GM19043 (cell line): ENCODE measurements around the gene DGKG.

Experiments
- ATAC-seq: cut with Tn5 transposase; IDR thresholded peaks from one replicate; pipeline ENCODE4 v1.9.1; 2021; ENCODE audit warnings: low read depth; ENCODE audit not compliant: unreplicated experiment

DGKG gene

GRCh38 chr3:186368176-186368575 is 6.1 kb upstream of the DGKG start:
- ATAC-seq, result no peak

DNA sequence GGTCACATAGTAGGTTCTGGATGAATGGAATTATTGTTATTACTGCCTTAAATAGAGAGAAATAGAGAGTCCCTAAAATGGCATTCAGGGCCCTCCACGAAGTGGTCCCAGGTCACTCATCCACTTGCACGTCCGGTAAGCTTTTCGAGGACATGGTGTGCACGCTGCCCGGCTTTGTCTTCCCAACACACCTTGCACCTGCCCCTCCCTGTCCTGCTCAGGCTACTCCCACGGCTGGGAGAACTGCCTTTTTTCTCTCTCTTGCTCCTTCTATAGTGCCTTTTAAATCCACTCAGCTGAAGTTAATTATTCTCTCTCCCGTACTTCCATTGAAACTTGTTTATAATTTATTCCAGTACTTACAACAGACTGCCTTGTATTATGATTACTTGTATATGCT is 5.6 kb upstream of the DGKG start:
- ATAC-seq, result no peak

GRCh38 chr3:186366206-186366605 is 4.2 kb upstream of the DGKG start:
- no peak for ATAC-seq

DNA sequence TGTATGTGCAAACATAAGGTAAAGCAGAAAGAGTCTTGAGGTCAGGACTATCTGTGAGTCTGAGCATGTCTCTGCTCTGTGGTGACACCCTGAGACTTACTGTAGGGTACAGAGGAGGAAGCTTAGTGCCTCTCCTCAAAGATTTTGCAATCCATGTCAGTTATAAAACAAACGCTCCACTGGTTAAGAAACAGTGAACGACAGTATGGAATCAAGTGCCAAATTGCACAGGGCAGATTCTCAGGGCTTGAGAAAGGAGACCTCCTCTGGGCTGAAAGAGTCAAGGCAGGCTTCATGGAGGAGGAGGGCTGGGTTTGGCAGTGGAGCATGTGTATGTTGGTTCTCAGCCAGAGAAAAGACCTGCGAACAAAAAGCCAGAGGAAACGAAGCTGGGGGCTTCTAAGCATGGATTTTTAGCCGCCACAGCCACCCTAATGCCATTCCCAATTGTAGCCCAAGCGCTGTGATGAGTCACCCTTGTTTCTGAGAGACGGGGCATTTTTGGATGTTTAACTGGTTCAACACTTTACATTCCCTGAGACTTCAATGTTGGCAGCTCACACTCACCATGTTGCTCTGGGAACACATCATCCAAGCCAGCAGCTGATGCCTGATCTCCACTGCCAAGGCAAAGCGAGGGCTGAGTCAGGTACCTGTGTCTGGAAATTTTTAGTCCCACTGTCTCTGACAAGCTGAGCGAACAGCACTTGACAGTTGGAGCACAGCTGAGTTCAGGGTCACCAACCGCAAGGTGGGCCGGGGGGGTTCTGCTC is 3.4 kb upstream of the DGKG start:
- ATAC-seq, result no peak

GRCh38 chr3:186362988-186363387 is 954 bp upstream of the DGKG start:
- ATAC-seq, result no peak

GRCh38 chr3:186362537-186362842 is 456 bp upstream of the DGKG start:
- ATAC-seq, result no peak

DNA sequence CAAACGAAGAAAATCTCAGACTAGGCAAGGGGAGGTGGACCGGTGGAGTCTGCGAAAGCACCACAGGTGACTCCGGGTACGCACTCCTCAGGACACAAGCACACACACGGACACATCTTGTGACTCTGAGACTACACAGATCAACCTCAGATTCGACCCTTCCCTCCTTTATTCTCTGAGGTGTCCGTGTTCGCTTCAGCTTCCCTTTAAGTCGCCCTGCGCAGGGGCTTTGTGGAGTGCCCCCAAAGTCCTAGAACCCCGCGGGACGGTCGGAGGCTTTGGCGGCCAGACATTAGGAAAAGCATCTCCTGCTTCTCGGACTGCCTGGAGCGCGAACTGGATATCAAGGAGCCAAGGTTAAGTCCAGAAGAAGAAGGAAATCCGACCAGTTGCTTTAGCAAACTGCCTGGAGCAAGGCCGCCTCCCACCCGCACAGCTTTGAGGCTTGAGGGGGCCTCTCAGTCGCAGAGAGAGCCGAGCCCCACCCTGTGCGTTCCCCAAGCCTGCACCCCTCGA is 730 bp downstream of the DGKG start:
- ATAC-seq, result peak; percentile 15

DNA sequence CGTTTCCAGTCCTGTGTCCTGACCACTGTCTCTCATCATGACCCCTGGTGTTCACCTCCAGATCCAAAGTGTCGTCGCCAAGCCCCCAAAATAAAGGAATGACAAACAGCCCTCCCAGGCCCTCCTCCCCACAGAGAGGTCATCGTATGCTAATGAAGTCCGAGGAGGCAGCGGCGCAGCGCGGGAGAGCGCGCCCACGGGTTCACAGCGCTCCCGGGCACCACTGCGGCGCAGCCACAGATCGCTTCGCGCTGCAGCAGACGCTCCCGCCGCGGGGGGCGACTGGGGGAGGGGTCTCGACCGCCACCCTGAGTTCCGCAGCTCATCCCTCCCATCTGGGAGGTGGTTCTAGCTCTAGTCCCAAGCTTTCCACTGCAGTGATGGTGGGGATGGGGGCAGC is 1.3 kb downstream of the DGKG start:
- no peak for ATAC-seq

- no peak for ATAC-seq
Measured at GRCh38 chr3:186359078-186359477, 3.0 kb downstream of the DGKG start.

- ATAC-seq, result no peak
Measured at GRCh38 chr3:186356152-186356551, 5.9 kb downstream of the DGKG start.

DNA sequence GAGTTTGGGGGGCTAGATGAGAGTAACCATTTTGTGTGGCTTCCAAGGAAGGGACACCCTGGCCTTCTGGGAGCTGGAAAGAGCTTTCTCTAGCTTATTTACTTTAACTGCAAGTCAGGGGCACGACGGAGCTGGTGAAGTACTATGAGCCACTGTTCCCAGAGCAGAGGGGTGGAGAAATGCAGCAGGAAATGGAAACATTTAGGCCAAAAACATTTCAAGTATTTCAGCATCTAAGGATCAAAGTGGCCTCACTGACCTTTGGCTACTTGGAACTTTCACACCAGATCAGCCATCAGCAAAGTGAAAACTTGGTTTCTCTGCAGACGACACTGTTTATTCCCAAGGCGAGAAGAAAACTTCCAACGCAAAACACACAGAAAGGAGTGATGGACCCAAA is 7.9 kb downstream of the DGKG start:
- ATAC-seq, result no peak

- no peak for ATAC-seq
Measured at GRCh38 chr3:186352369-186352768, 9.7 kb downstream of the DGKG start.

DNA sequence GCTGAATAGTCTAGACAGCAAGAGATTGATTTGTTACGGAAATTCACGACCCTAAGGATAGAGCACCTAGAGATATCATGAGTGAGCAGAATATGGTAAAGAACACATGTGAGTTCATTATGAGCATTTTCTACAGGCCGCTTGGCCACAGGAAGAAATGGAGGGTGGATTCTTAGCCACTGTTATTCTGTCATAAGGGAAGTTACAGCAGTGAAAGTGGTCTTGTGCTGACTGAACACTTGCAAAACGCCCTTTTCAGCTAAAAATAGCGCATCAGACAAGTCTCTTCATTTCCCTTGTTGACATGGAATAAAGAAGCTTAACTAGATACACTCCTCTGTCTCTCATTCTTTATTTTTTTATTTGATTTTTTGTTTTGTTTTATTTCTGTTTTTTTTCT is 19.8 kb downstream of the DGKG start:
- ATAC-seq, result no peak

GRCh38 chr3:186340204-186340603 is 21.8 kb downstream of the DGKG start:
- no peak for ATAC-seq

- ATAC-seq, result no peak
Measured at GRCh38 chr3:186339180-186339918, 22.7 kb downstream of the DGKG start.

DNA sequence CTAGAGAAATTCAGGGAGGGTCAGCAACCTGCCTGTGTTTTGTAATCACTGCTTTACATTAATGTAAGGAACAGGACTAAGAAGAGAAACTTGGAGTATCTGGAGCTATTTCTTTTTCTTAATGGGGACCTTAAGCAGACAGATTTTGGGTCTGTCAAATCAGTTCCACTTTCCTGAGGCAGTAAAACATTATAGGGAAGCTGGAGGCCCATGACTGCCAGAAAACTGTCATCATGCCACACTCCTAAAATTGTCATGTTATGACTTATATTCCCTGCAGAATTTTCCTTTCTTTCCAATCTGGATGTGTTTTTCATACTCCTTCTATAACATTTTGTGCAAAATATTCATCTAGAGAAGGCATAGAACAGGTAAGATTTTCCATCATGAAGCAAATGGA is 28.8 kb downstream of the DGKG start:
- no peak for ATAC-seq

DNA sequence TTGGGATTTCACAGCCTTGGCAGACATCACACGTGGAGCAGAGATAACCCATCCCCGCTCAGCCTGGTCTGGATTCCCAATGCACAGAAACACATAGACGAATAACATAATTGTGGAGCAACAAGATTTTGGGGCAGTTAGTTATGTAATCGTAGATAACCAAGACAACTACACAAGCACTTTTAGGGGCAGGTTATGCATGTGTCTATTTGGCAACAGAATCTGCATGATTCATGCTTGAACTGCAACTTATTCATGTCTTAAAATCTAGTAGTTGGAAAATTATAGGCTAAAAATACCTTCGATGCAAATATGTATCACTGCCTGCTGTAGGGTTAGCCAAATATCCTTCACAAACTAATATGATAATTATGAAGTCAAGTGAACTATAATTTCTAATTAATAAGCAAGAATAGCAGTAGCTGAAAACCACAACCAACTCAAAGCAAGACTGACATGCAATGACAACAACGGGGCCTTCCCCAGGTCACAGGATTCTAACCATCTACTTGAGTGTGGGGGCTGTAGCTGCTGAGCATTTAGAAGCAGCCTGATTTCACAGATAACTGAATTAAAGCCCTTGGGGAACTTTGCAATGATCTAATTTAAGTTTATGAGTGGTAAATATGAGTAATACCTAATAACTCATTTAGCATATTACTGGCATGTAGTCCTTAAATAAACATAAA is 31.1 kb downstream of the DGKG start:
- ATAC-seq, result no peak

- no peak for ATAC-seq
Measured at GRCh38 chr3:186329589-186329988, 32.4 kb downstream of the DGKG start.

GRCh38 chr3:186327912-186328487 is 34.0 kb downstream of the DGKG start:
- no peak for ATAC-seq

DNA sequence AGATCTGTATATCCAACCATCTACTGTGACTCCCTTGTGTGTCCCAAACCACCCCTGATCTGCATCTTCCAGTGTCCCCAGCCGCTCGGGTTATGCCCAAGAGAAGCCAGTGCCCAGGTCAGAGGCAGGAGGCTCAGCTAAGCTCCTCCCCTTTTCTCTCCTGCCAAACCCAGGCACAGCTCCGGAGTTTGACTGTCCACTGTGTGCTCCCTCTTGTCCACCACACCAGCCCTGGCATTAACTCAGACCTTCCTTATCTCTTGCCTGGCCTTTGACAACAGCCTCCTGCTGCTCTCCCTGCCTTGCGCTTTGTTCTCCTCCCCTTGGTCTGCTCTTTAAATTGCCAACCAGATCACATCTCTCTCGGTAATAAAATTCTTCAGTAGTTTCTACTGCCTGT is 39.3 kb downstream of the DGKG start:
- ATAC-seq, result no peak

DNA sequence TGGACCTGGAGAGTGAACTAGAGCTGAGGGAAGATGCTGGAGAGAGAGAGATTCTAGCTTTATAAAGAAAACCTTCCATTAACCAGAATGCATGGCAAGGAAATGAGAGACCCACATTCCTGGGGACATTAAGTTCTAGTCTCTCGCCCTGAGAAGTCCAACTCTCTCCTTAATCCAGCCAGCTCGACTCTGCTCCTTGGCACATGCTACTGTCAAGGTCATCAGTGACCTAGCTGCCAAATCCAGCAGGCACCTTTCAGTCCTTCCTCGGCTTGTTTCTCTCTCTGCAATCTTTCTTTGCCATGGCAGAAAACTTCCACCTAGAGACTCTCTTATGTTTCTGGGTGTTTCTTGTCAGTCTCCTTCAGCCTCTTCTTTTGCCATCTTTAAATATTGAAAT is 40.3 kb downstream of the DGKG start:
- no peak for ATAC-seq
